Transverse colon (tissue), 4 donors: ENCODE measurements around the gene SPPL3. TPM values are rescaled to one million over a fixed set of nuclear protein-coding genes. Genes with fewer than 3 reads are reported as not detected.

Experiments
- DNase-seq: peaks from one replicate; pipeline ENCODE4 v3.0.0-alpha.2; 2019
- H3K27ac ChIP-seq, 4 donors: fragments of 200-600 bp; sonication (generic); 2 replicates each; pipeline ENCODE4 v1.5.1; 2016 to 2018; ENCODE audit warnings: inconsistent platforms in 4 of 4
- H3K27me3 ChIP-seq: fragments of 200-600 bp; sonication (generic); 2 replicates; pipeline ENCODE4 v1.5.1; 2017; ENCODE audit warnings: inconsistent platforms
- H3K36me3 ChIP-seq, 4 donors: fragments of 200-600 bp; sonication (generic); 2 replicates each; pipeline ENCODE4 v1.5.1; 2017 to 2019; ENCODE audit warnings: inconsistent platforms in 4 of 4
- H3K4me1 ChIP-seq, 4 donors: fragments of 200-600 bp; sonication (generic); 2 replicates each; pipeline ENCODE4 v1.5.1; 2017 to 2020; ENCODE audit warnings: inconsistent platforms in 4 of 4
- H3K4me3 ChIP-seq, 4 donors: fragments of 200-600 bp; sonication (generic); 1 replicate in 1 of 4; 2 replicates in 3 of 4; pipeline versions ENCODE4 v1.5.1 to v1.6.1; 2017 to 2019; ENCODE audit warnings: inconsistent platforms in 4 of 4
- H3K9me3 ChIP-seq, 2 donors: fragments of 200-600 bp; sonication (generic); 2 replicates each; pipeline ENCODE4 v1.5.1; 2017 to 2019; ENCODE audit warnings: inconsistent platforms in 2 of 2
- EP300 ChIP-seq: sonication (generic); formaldehyde crosslinking; IDR thresholded peaks from one replicate; pipeline ENCODE4 v1.6.1; 2017; ENCODE audit warnings: antibody characterized with exemption, low read depth
- POLR2A ChIP-seq: fragments of 450-650 bp; IDR thresholded peaks from one replicate; pipeline ENCODE4 v1.6.1; 2016; ENCODE audit warnings: antibody characterized with exemption, mild to moderate bottlenecking, moderate library complexity
- POLR2AphosphoS5 ChIP-seq, 3 donors: sonication (generic); formaldehyde crosslinking; IDR thresholded peaks; one replicate each; pipeline ENCODE4 v1.6.1; 2016; ENCODE audit warnings: antibody characterized with exemption in 3 of 3
- WGBS, 2 donors: methylation state at CpG; one replicate each; pipeline ENCODE4 v1.1.5; 2018; ENCODE audit warnings: low coverage in 1 of 2; 5-methylcytosine and 5-hydroxymethylcytosine counted together
- in situ Hi-C, 4 donors: fragments of 200-750 bp; cut with MboI; loops; one replicate each; pipeline versions ENCODE4 v1.15.0 to v1.15.1; 2017; ENCODE audit warnings: low sequenced_read_pairs in 3 of 4, low pct_ligation_motif_present in 1 of 4, low pct_unique_long_range_greater_than_20kb in 1 of 4
- intact Hi-C: fragments of 100-400 bp; cut with DNase I; formaldehyde crosslinking; loops from one replicate; pipeline ENCODE4 v1.15.1; 2023; ENCODE audit warnings: low total_unique reads
- total RNA-seq, 4 donors: library from RNA; depleted of rRNA; stranded (reverse); fragments of >200 nt; gene quantifications; one replicate each; pipeline ENCODE4 v1.1.0, GENCODE V29; 2016
- TF ChIP-seq, protein P1 (sequence below), 5 experiments: fragments of 200-600 bp in 3 of 5; fragments of 450-650 bp in 2 of 5; sonication (generic) in 3 of 5; IDR thresholded peaks; 1 replicate in 2 of 5; 2 replicates in 3 of 5; pipeline ENCODE4 v1.5.1; 2016 to 2017; ENCODE audit warnings: antibody characterized with exemption in 5 of 5, inconsistent platforms in 3 of 5, mild to moderate bottlenecking in 2 of 5, moderate library complexity in 1 of 5

The SPPL3 gene
- total RNA-seq, 4 donors from 2014 or later: 34.7 to 45.4 (median 41.6) TPM

DNA sequence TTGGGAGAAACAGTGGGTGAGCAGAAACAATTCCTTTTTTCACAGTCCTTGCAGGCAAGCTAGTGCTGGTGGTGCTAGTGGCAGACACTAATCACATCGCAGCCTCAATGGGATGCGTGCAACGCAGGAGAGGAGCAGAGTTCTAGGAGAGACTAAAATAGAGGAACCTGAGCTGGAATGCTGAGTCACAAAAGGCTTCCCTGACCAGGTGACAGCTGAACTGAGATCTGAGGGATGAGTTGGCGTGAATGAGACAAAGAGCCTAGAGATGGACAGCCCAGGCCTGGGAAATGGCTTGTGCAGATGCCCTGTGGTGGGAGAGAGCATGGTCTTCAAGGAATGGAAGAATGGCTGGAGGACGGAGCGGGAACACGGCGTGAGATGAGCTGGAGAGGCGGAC, 152.8 kb downstream of the SPPL3 start:
- peaks cover 0 to under 1% (median under 1%) of the 10 kb centered on the region in 4 donors for H3K4me1 ChIP-seq
- WGBS, 2 donors: 97% methylated on average over 9 of the region's 9 CpGs; no CpG with 5 or more reads in 1 of the 2 donors
- intact Hi-C loops (no loop called here), in situ Hi-C loops (no loop called here)
- TF ChIP-seq POLR2A (no peak), POLR2AphosphoS5 (IDR thresholded peaks at IDR 0.05) (no peak), EP300 (no peak)
- TF ChIP-seq, protein P1, sequence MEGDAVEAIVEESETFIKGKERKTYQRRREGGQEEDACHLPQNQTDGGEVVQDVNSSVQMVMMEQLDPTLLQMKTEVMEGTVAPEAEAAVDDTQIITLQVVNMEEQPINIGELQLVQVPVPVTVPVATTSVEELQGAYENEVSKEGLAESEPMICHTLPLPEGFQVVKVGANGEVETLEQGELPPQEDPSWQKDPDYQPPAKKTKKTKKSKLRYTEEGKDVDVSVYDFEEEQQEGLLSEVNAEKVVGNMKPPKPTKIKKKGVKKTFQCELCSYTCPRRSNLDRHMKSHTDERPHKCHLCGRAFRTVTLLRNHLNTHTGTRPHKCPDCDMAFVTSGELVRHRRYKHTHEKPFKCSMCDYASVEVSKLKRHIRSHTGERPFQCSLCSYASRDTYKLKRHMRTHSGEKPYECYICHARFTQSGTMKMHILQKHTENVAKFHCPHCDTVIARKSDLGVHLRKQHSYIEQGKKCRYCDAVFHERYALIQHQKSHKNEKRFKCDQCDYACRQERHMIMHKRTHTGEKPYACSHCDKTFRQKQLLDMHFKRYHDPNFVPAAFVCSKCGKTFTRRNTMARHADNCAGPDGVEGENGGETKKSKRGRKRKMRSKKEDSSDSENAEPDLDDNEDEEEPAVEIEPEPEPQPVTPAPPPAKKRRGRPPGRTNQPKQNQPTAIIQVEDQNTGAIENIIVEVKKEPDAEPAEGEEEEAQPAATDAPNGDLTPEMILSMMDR (IDR thresholded peaks at IDR 0.05): no peak
- H3K36me3 ChIP-seq: no peaks in the 10 kb centered on the region
- H3K27me3 ChIP-seq: no peaks in the 10 kb centered on the region
- DNase-seq: no peak
- no peak overlapping the region for H3K27ac ChIP-seq
- H3K4me3 ChIP-seq: no peak overlapping the region
- peaks cover 0 to 4% of the 10 kb centered on the region in 2 donors for H3K9me3 ChIP-seq

DNA sequence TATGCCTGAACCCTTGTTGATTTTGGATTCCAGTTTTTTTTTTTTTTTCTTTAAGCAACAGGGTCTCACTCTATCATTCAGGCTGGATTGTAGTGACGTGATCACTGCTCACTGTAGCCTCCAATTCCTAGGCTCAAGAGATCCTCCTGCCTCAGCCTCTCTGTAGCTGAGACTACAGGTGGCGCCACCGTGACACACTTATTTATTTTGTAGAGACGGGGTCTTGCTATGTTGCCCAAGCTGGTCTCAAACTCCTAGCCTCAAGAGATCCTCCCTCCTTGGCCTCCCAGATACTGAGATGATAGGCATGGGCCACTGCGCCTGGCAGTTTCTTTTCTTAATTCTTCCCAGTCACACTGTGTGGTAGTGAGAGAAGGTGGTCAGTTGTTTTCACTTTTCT, 153.4 kb downstream of the SPPL3 start:
- no peak for DNase-seq
- TF ChIP-seq EP300: no peak
- no peak for TF ChIP-seq POLR2A
- no peak for TF ChIP-seq POLR2AphosphoS5 (IDR thresholded peaks at IDR 0.05)
- TF ChIP-seq, protein P1 (IDR thresholded peaks at IDR 0.05): no peak
- Histone ChIP-seq H3K4me1 (no peaks in the 10 kb centered on the region), H3K9me3 (peaks cover 0 to 4% of the 10 kb centered on the region in 2 donors), H3K27me3 (no peaks in the 10 kb centered on the region), H3K27ac (no peak overlapping the region), H3K36me3 (no peaks in the 10 kb centered on the region), H3K4me3 (no peak overlapping the region)
- WGBS, 2 donors: 94 to 100% methylated on average over 5 of the region's 5 CpGs
- intact Hi-C loops (no loop called here), in situ Hi-C loops (no loop called here)

DNA sequence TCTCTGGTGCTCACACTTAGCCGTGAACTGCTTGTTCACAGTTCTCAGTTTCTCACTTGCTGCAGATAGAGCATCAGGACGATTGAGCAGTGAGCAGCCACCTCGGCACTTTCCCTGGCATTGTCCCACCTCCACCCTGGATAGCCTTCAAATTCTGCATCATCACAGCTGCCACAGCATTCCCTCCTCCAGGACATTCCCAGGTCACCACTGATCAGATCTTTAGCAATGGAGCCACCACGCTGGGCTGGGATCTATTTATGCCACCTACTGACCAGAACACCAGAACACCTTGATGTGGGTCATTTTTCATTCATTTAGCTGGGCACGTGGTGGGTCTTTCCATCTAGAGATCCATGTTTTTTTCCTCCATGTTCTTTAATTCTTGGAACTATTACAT, 154.9 kb downstream of the SPPL3 start:
- H3K27ac ChIP-seq: no peak overlapping the region
- in situ Hi-C loops (no loop called here), intact Hi-C loops (no loop called here)
- DNase-seq: no peak
- TF ChIP-seq POLR2AphosphoS5 (IDR thresholded peaks at IDR 0.05) (no peak), EP300 (no peak), POLR2A (no peak)
- TF ChIP-seq, protein P1 (IDR thresholded peaks at IDR 0.05): no peak
- H3K36me3 ChIP-seq: no peaks in the 10 kb centered on the region
- 77 to 78% methylated on average over 5 of the region's 5 CpGs for WGBS, 2 donors
- no peaks in the 10 kb centered on the region for H3K9me3 ChIP-seq
- H3K27me3 ChIP-seq: no peaks in the 10 kb centered on the region
- H3K4me3 ChIP-seq: no peak overlapping the region
- no peaks in the 10 kb centered on the region for H3K4me1 ChIP-seq

DNA sequence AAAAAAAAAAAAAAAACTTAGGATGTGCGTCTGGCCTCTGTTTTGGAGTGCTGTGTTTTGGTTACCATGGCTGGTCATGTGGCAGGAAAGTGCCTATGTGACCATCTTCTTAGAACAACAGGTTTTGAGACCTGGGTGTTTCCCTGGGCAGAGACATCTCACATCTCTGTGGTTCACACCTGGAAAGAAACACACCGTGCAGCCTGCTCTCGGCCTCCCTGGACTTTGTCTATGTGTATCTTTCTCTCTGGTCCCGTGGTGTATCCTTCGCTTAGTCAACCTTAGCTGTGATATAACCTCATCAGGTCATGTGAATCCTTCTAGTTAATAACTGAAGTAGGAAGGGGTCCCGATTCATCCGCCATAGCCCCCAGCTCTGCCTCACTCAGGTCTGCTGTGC, 155.9 kb downstream of the SPPL3 start:
- Histone ChIP-seq H3K27me3 (no peaks in the 10 kb centered on the region), H3K9me3 (no peaks in the 10 kb centered on the region), H3K4me3 (no peak overlapping the region), H3K36me3 (no peaks in the 10 kb centered on the region), H3K4me1 (no peaks in the 10 kb centered on the region), H3K27ac (no peak overlapping the region)
- in situ Hi-C loops: no loop called here
- DNase-seq: no peak
- intact Hi-C loops: no loop called here
- TF ChIP-seq POLR2AphosphoS5 (IDR thresholded peaks at IDR 0.05) (no peak), EP300 (no peak), POLR2A (no peak)
- TF ChIP-seq, protein P1 (IDR thresholded peaks at IDR 0.05): no peak
- WGBS, 2 donors: 65 to 84% methylated on average over 4 to 7 of the region's 7 CpGs
